ENCODE data around the gene FBXO41.

Gene FBXO41, protein sequence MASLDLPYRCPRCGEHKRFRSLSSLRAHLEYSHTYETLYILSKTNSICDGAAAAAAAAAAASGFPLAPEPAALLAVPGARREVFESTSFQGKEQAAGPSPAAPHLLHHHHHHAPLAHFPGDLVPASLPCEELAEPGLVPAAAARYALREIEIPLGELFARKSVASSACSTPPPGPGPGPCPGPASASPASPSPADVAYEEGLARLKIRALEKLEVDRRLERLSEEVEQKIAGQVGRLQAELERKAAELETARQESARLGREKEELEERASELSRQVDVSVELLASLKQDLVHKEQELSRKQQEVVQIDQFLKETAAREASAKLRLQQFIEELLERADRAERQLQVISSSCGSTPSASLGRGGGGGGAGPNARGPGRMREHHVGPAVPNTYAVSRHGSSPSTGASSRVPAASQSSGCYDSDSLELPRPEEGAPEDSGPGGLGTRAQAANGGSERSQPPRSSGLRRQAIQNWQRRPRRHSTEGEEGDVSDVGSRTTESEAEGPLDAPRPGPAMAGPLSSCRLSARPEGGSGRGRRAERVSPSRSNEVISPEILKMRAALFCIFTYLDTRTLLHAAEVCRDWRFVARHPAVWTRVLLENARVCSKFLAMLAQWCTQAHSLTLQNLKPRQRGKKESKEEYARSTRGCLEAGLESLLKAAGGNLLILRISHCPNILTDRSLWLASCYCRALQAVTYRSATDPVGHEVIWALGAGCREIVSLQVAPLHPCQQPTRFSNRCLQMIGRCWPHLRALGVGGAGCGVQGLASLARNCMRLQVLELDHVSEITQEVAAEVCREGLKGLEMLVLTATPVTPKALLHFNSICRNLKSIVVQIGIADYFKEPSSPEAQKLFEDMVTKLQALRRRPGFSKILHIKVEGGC

GRCh38 chr2:73284296-73285158, at the start of gene FBXO41:
Gene FBXO41, minus strand, starts transcription at chr2:73284478. Its CDS starts 14,848 bp downstream, at chr2:73269630.
- DNase-seq = peak; percentile 33

- DNase-seq = no peak
These were observed 49.8 kb upstream of the FBXO41 start for GRCh38 chr2:73334045-73334444.

- DNase-seq = peak; percentile 78
These were observed 49.3 kb upstream of the FBXO41 start for GRCh38 chr2:73333564-73333963.

DNA sequence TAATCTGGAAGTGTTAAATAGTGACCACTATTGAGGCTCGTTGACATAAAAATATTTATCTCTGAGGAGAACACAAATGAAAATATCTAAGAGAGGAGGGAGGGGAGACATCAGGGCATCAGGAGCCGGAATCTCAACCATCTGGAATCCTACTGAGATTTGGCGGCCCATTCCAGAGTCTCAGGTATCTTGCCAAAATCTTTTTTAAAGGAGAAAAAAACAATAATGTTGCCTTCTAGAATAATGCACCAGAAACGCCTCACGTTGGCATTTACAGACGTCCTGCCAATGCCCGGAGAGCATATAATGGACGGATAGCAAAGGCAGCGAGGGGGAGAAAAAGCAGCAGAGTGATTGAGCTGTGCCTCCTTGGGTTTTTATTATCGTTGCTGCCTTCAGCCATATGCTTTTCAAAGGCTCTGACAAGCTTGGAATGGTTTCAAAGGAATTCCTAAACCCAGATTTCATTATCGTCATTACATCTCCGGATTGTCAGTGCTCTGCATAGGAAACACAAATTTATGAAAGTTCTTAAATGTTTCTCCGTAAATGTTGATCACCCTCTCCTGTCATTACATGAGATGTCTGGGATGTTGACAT, 39.9 kb upstream of the FBXO41 start:
- DNase-seq = no peak

DNA sequence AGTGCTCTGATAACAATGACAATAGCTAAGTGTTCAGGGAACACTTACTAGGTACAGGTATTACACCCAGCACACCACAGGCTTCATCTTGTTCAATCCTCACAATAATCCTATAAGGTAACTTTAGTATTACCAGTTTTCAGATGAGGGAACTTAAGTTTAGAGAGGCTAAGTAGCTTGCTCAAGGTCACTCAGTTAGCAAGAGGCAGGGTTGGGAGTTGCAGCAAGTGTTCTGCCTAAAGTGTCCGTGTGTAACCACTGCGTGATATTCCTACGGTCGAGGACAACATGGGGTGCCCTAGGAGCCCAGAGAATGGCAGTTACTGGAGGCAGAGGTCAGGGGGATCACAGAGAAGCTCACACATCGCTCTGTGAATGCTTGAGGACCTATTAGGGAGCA, 39.3 kb upstream of the FBXO41 start:
- DNase-seq = no peak

DNA sequence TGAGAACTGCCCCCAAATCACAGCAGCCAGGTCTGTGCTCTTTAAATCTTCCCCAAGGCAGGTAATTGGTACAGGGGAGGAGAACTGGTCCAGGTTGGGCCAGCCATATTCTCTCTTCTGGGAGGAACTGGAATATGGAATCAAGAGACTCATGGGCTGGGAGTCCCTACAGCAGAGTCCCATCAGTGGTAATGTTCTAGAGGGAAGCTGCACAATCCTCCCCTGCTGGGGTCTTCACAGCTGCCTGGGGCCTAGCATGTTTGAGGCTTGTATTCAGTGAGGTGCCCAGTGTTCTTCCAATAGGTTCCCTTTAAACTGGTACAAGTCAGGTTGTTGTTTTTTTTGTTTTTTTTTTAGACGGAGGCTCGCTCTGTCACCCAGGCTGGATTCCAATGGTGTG, 30.2 kb upstream of the FBXO41 start:
- no peak for DNase-seq

GRCh38 chr2:73307720-73308119, 23.4 kb upstream of the FBXO41 start:
- DNase-seq = peak; percentile 51

GRCh38 chr2:73301636-73302035, 17.4 kb upstream of the FBXO41 start:
- DNase-seq = no peak

- DNase-seq = no peak
These were observed 16.6 kb upstream of the FBXO41 start for GRCh38 chr2:73300926-73301325.

- no peak for DNase-seq
These were observed 13.3 kb upstream of the FBXO41 start for GRCh38 chr2:73297586-73297985.

DNA sequence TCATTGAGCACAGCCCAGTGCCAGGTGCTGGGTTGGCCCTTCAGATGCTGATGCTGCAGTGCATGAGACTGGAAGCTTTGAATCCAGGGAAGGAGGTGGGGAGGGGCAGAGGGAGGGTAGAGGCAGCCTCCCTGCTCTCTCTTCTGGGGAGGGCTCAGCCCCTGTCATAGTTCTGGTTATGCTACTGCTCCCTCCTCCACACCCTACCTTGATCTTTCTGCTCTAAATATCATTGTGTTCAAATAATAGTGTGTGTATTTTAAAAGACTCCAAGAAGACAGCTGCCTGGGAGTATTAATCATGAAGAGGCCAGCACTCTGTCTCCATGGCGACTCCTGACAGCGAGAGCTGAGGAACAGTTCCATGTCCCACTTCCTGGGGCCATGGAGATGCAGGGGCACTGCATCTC, 12.9 kb upstream of the FBXO41 start:
- DNase-seq = peak; percentile 25

GRCh38 chr2:73295751-73296400, 11.6 kb upstream of the FBXO41 start:
- no peak for DNase-seq

GRCh38 chr2:73294239-73294638, 10.0 kb upstream of the FBXO41 start:
- DNase-seq = no peak

- DNase-seq = peak; percentile 82
These were observed 9.4 kb upstream of the FBXO41 start, which contains the start of gene EGR4 for GRCh38 chr2:73293534-73294171. Gene EGR4, minus strand, starts transcription at chr2:73293548. Its CDS starts 231 bp downstream, at chr2:73293317.

- DNase-seq = no peak
These were observed 8.7 kb upstream of the FBXO41 start for GRCh38 chr2:73292906-73293533.

- no peak for DNase-seq
These were observed 8.1 kb upstream of the FBXO41 start for GRCh38 chr2:73292316-73292905.

DNA sequence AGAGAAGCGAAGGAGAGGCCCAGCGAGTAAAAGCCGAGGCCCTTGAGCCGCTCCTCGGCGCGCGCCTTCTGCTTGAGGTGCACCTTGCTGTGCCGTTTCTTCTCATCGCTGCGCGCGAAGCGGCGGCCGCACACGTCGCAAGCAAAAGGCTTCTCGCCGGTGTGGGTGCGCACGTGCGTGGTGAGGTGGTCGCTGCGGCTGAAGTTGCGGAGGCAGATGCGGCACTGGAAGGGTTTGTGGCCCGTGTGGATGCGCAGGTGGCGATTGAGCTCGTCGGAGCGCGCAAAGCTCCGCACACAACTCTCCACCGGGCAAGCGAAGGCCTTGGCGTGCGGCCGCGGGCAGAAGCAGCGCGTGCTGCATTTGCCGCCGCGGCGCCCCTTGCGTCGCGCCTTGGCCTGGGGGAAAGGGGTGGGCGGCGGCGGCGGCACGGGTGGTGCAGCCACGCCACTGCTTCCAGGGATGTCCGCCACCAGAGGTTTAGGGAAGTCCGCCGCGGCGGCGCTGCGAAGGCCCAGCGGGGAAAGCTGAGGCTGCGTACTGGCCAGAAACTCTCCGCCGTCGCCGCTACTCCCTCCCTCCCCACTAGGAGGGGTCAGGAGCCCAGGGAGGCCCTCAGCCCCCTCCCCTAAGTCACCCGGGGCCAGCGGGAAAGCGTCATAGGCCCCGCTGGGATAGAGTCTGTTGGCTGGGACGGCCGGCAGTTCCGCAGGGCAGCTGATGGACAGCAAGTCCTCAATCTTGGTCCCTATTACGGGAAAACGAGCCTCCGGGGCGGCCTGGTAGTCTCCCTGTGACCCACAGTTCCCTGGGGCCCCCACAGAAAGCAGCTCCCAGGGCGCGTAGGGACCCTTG, 7.4 kb upstream of the FBXO41 start:
- DNase-seq = no peak

GRCh38 chr2:73291093-73291460, 6.8 kb upstream of the FBXO41 start:
- DNase-seq = no peak

GRCh38 chr2:73290049-73290839, 6.0 kb upstream of the FBXO41 start:
- peak; percentile 59 for DNase-seq

All from NCI-H774 (cell line).